GM12878 (cell line): ENCODE measurements around the gene FAM98C. TPM values are rescaled to one million over a fixed set of nuclear protein-coding genes. Genes with fewer than 3 reads are reported as not detected.

ENCODE experiments used
- ATAC-seq: fragments of 200-7000 bp; cut with Tn5 transposase; 3 replicates; pipeline ENCODE4 v1.9.1; 2020; ENCODE audit warnings: mild to moderate bottlenecking, moderate library complexity
- BruUV-seq: library from RNA; stranded (reverse); fragments of 400-500 nt; replicated peaks from 2 replicates; lab custom pipeline; 2021; lab: Mats Ljungman, UMichigan
- CTCF ChIA-PET: fragments of 300-600 bp; sonication (Branson Sonifier 250); formaldehyde crosslinking; extraction: SDS; loops from one replicate; lab custom pipeline; 2021; ENCODE audit warnings: inconsistent platforms; lab: Yijun Ruan, JAX
- POLR2A ChIA-PET: fragments of 350-600 bp; formaldehyde crosslinking; extraction: SDS; loops from one replicate; lab custom pipeline; 2021; ENCODE audit warnings: inconsistent platforms; lab: Charles Lee
- RAD21 ChIA-PET: fragments of 300-600 bp; sonication (Branson Sonifier 250); formaldehyde crosslinking; loops from one replicate; lab custom pipeline; 2023; ENCODE audit warnings: antibody characterized with exemption; ENCODE audit not compliant: unreplicated experiment; lab: Charles Lee
- SMC1A ChIA-PET: fragments of 300-600 bp; sonication (Branson Sonifier 250); formaldehyde crosslinking; loops from one replicate; lab custom pipeline; 2023; ENCODE audit not compliant: unreplicated experiment, uncharacterized antibody; lab: Charles Lee
- DNase-seq: peaks from one replicate; pipeline ENCODE4 v3.0.0-alpha.2; 2011; ENCODE audit warnings: low read depth, low spot score
- FAIRE-seq: peaks from 3 replicates; lab custom pipeline; 2011; peaks lifted over from hg19 to GRCh38; lab: Jason Lieb, UNC
- H2AFZ ChIP-seq: 2 replicates; pipeline ENCODE4 v1.6.0; 2011; ENCODE audit warnings: low read depth, low read length, control low read depth; ENCODE audit not compliant: control insufficient read depth
- H3K27ac ChIP-seq: 2 replicates; pipeline ENCODE4 v1.5.1; 2011; ENCODE audit warnings: control low read depth; ENCODE audit not compliant: control insufficient read depth, insufficient read depth
- H3K27me3 ChIP-seq, 2 experiments: replicated peaks in 1 of 2; 2 replicates each; pipeline versions ENCODE4 v1.6.0 to v1.6.1; 2011; ENCODE audit warnings: low read length in 1 of 2; ENCODE audit not compliant: control insufficient read depth in 2 of 2, insufficient read depth in 2 of 2
- H3K36me3 ChIP-seq, 2 experiments: 2 replicates each; pipeline ENCODE4 v1.5.1; 2011; ENCODE audit warnings: low read length in 1 of 2; ENCODE audit not compliant: control insufficient read depth in 2 of 2, insufficient read depth in 2 of 2
- H3K4me1 ChIP-seq: 2 replicates; pipeline ENCODE4 v1.6.1; 2011; ENCODE audit warnings: mild to moderate bottlenecking, low read length, moderate library complexity, mixed read lengths; ENCODE audit not compliant: control insufficient read depth, insufficient read depth
- H3K4me2 ChIP-seq: 2 replicates; pipeline ENCODE4 v1.6.0; 2011; ENCODE audit warnings: control low read depth; ENCODE audit not compliant: control insufficient read depth, insufficient read depth
- H3K4me3 ChIP-seq: fragments of 200-600 bp; sonication (generic); 2 replicates; pipeline ENCODE4 v1.5.1; 2016
- H3K79me2 ChIP-seq: 2 replicates; pipeline ENCODE4 v1.6.0; 2011; ENCODE audit warnings: low read length; ENCODE audit not compliant: control insufficient read depth, insufficient read depth
- H3K9ac ChIP-seq: 2 replicates; pipeline ENCODE4 v1.8.0; 2011; ENCODE audit warnings: low read length, control low read depth, mixed read lengths; ENCODE audit not compliant: control insufficient read depth, insufficient read depth
- H3K9me3 ChIP-seq: replicated peaks from 3 replicates; pipeline ENCODE4 v1.5.1; 2011; ENCODE audit warnings: mild to moderate bottlenecking, low read length; ENCODE audit not compliant: control insufficient read depth, insufficient read depth
- H4K20me1 ChIP-seq: 2 replicates; pipeline ENCODE4 v1.6.0; 2011; ENCODE audit not compliant: control insufficient read depth, insufficient read depth
- PKNOX1 ChIP-seq: fragments of 450-650 bp; IDR thresholded peaks from 2 replicates; pipeline ENCODE4 v1.6.1; 2016; ENCODE audit warnings: mild to moderate bottlenecking
- SMAD1 ChIP-seq: fragments of 450-650 bp; IDR thresholded peaks from 2 replicates; pipeline ENCODE4 v1.6.1; 2018; ENCODE audit warnings: mild to moderate bottlenecking, low read depth; ENCODE audit not compliant: partially characterized antibody
- WGBS: methylation state at CpG from one replicate; pipeline ENCODE4 v1.1.6; 2016; ENCODE audit warnings: low lambda C conversion rate; ENCODE audit not compliant: insufficient replicate concordance, insufficient coverage; ENCODE audit errors: missing lambda C conversion rate; 5-methylcytosine and 5-hydroxymethylcytosine counted together
- in situ Hi-C: fragments of 300-500 bp; cut with MboI; formaldehyde crosslinking; loops from 9 replicates; pipeline ENCODE4 v1.14.3; 2018; ENCODE audit warnings: mixed read lengths
- intact Hi-C: fragments of 100-400 bp; cut with micrococcal nuclease; formaldehyde crosslinking; loops from one replicate; pipeline ENCODE4 v1.14.2; 2022; ENCODE audit not compliant: unreplicated experiment
- polyA plus RNA-seq, 11 experiments: library from polyadenylated mRNA; depleted of rRNA in 4 of 11; unstranded in 6 of 11; stranded (reverse) in 5 of 11; fragments of >200 nt; fragmentation: Nextera tagmentation in 4 of 11; fragmentation: Illumina TruSeq in 1 of 11; extraction: Ambion mirVana in 4 of 11; extraction: Trizol in 1 of 11; gene quantifications; 1 replicate in 1 of 11; 2 replicates in 10 of 11; pipeline versions ENCODE4 v1.2.1 to v1.2.3, GENCODE V29; 2011 to 2016; ENCODE audit warnings: inconsistent platforms in 2 of 11, missing spikeins in 2 of 11, low read depth in 1 of 11
- total RNA-seq, 4 experiments: library from RNA; depleted of rRNA in 3 of 4; stranded (reverse); fragments of >200 nt in 3 of 4; fragmentation: Illumina TruSeq in 1 of 4; extraction: Trizol in 1 of 4; gene quantifications; 2 replicates each; pipeline versions ENCODE4 v1.2.1 to v1.2.3, GENCODE V29; 2013 to 2021
- TF ChIP-seq, protein P1 (sequence below): fragments of 450-650 bp; IDR thresholded peaks from 2 replicates; pipeline ENCODE4 v1.6.1; 2018; ENCODE audit warnings: borderline replicate concordance, mild to moderate bottlenecking; ENCODE audit not compliant: partially characterized antibody

The FAM98C gene
- total and polyA plus RNA-seq, 10 of the 15 experiments (the other 5 are each of a cell fraction or from before 2014, with no cell fraction given), result 1.4 to 17.2 (median 9.5) TPM

DNA sequence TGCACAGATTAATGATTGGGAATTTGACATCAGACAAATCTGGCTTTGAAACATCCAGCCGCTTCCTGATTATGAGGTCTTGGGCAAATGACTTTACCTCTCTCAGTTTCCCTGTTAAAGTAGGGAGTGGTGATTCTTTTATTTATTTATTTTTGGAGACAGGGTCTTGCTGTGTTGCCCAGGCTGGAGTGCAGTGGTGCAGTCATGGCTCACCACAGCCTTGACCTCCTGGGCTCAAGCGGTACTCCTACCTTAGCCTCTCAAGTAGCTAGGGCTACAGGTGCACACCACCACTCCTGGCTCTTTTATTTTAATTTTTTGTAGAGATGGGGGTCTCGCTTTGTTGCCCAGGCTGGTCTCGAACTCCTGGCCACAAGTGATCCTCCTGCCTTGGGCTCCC lies 25.8 kb upstream of the FAM98C start:
- H3K27me3 ChIP-seq, result no peaks in the 10 kb centered on the region
- no peak for FAIRE-seq
- no TSS peak for BruUV-seq
- no peak for DNase-seq
- intact Hi-C loops, result no loop called here
- ChIA-PET RAD21 (interaction anchor here (4.8 kb wide), 1 partner anchor 26 kb away, joined by 46 read pairs; the partner anchor contains the start of gene FAM98C), CTCF (interaction anchor here (0.8 kb wide), 1 partner anchor 26 kb away, joined by 4 read pairs; the partner anchor contains the start of gene FAM98C), POLR2A (no interaction called here), SMC1A (no interaction called here)
- peak overlapping the region; percentile 97 for H3K4me2 ChIP-seq
- no peak for ATAC-seq
- H3K9ac ChIP-seq, result no peak overlapping the region
- H3K27ac ChIP-seq, result no peak overlapping the region
- TF ChIP-seq, protein P1, sequence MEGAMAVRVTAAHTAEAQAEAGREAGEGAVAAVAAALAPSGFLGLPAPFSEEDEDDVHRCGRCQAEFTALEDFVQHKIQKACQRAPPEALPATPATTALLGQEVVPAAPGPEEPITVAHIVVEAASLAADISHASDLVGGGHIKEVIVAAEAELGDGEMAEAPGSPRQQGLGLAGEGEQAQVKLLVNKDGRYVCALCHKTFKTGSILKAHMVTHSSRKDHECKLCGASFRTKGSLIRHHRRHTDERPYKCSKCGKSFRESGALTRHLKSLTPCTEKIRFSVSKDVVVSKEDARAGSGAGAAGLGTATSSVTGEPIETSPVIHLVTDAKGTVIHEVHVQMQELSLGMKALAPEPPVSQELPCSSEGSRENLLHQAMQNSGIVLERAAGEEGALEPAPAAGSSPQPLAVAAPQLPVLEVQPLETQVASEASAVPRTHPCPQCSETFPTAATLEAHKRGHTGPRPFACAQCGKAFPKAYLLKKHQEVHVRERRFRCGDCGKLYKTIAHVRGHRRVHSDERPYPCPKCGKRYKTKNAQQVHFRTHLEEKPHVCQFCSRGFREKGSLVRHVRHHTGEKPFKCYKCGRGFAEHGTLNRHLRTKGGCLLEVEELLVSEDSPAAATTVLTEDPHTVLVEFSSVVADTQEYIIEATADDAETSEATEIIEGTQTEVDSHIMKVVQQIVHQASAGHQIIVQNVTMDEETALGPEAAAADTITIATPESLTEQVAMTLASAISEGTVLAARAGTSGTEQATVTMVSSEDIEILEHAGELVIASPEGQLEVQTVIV, result no peak
- TF ChIP-seq PKNOX1, result no peak
- TF ChIP-seq SMAD1, result no peak
- H3K4me1 ChIP-seq, result peaks cover 14% of the 10 kb centered on the region
- H3K79me2 ChIP-seq, result peaks cover 28% of the 10 kb centered on the region
- in situ Hi-C loops, result no loop called here
- 0 out of 2 replicates have a peak, but pooled peaks cover 2% of the 10 kb centered on the region for H4K20me1 ChIP-seq
- 97% methylated on average over 4 of the region's 4 CpGs for WGBS
- H3K4me3 ChIP-seq, result peak overlapping the region; percentile 42; the same call in 1 of the 2 replicates
- H3K9me3 ChIP-seq, result no peaks in the 10 kb centered on the region
- H3K36me3 ChIP-seq, result peaks cover 12 to 20% of the 10 kb centered on the region in 2 experiments; a peak in 3 of 4 replicates
- no peak overlapping the region for H2AFZ ChIP-seq
